ENCODE results near the gene C2orf69.

Gene C2orf69

GRCh38 chr2:199958014-199958413 is 46.9 kb downstream of the C2orf69 start:
- no peak for DNase-seq (ENCODE audit: low read depth, low spot score)
- CTCF ChIA-PET = no interaction called here
- no peak for TF ChIP-seq CTCF (IDR thresholded peaks at IDR 0.05; ENCODE audit: insufficient read depth, low read length, missing control alignments)
- H3K4me3 ChIP-seq (ENCODE audit: low read depth, low read length) = no peak overlapping the region
- POLR2A ChIA-PET = no interaction called here

- no peak overlapping the region for H3K4me3 ChIP-seq (ENCODE audit: low read depth, low read length)
- no peak for TF ChIP-seq CTCF (IDR thresholded peaks at IDR 0.05; ENCODE audit: insufficient read depth, low read length, missing control alignments)
- DNase-seq (ENCODE audit: low read depth, low spot score) = no peak
- ChIA-PET CTCF (no interaction called here), POLR2A (no interaction called here)
Observed at GRCh38 chr2:199962203-199962602, 51.1 kb downstream of the C2orf69 start.

GRCh38 chr2:199966405-199966804 is 55.3 kb downstream of the C2orf69 start:
- no peak overlapping the region for H3K4me3 ChIP-seq (ENCODE audit: low read depth, low read length)
- ChIA-PET CTCF (interaction anchor here (0.8 to 3.4 kb wide), 4 partner anchors 9 to 504 kb away, joined by 3 to 9 read pairs (median 4); no protein-coding TSS in a partner anchor), POLR2A (no interaction called here)
- DNase-seq (ENCODE audit: low read depth, low spot score) = no peak
- no peak for TF ChIP-seq CTCF (IDR thresholded peaks at IDR 0.05; ENCODE audit: insufficient read depth, low read length, missing control alignments)

GRCh38 chr2:199966976-199967375 is 55.9 kb downstream of the C2orf69 start:
- TF ChIP-seq CTCF (IDR thresholded peaks at IDR 0.05; ENCODE audit: insufficient read depth, low read length, missing control alignments) = no peak
- CTCF ChIA-PET = interaction anchor here (1.0 to 3.4 kb wide), 3 partner anchors 9 to 504 kb away, joined by 3 to 9 read pairs (median 6); no protein-coding TSS in a partner anchor
- DNase-seq (ENCODE audit: low read depth, low spot score) = no peak
- no peak overlapping the region for H3K4me3 ChIP-seq (ENCODE audit: low read depth, low read length)
- POLR2A ChIA-PET = no interaction called here

GRCh38 chr2:199968126-199968525 is 57.0 kb downstream of the C2orf69 start:
- no peak overlapping the region for H3K4me3 ChIP-seq (ENCODE audit: low read depth, low read length)
- POLR2A ChIA-PET = no interaction called here
- DNase-seq (ENCODE audit: low read depth, low spot score) = no peak
- TF ChIP-seq CTCF (IDR thresholded peaks at IDR 0.05; ENCODE audit: insufficient read depth, low read length, missing control alignments) = no peak
- CTCF ChIA-PET = interaction anchor here (3.4 kb wide), 1 partner anchor 12 kb away, joined by 9 read pairs; no protein-coding TSS in a partner anchor

GRCh38 chr2:199972088-199972626 is 61.1 kb downstream of the C2orf69 start:
- DNase-seq (ENCODE audit: low read depth, low spot score) = no peak
- TF ChIP-seq CTCF (IDR thresholded peaks at IDR 0.05; ENCODE audit: insufficient read depth, low read length, missing control alignments) = no peak
- H3K4me3 ChIP-seq (ENCODE audit: low read depth, low read length) = no peak overlapping the region
- CTCF ChIA-PET = interaction anchor here (0.7 to 3.2 kb wide), 8 partner anchors 13 to 764 kb away, joined by 3 to 19 read pairs (median 3); no protein-coding TSS in a partner anchor
- POLR2A ChIA-PET = interaction anchor here (0.6 kb wide), 1 partner anchor 349 kb away, joined by 3 read pairs; no protein-coding TSS in a partner anchor
